ENCODE measurements around the gene B4GALT3. TPM values are rescaled to one million over a fixed set of nuclear protein-coding genes. Genes with fewer than 3 reads are reported as not detected.

The B4GALT3 gene
- total and polyA plus RNA-seq, 5 donors, result 16.0 to 21.0 (median 19.6) TPM

DNA sequence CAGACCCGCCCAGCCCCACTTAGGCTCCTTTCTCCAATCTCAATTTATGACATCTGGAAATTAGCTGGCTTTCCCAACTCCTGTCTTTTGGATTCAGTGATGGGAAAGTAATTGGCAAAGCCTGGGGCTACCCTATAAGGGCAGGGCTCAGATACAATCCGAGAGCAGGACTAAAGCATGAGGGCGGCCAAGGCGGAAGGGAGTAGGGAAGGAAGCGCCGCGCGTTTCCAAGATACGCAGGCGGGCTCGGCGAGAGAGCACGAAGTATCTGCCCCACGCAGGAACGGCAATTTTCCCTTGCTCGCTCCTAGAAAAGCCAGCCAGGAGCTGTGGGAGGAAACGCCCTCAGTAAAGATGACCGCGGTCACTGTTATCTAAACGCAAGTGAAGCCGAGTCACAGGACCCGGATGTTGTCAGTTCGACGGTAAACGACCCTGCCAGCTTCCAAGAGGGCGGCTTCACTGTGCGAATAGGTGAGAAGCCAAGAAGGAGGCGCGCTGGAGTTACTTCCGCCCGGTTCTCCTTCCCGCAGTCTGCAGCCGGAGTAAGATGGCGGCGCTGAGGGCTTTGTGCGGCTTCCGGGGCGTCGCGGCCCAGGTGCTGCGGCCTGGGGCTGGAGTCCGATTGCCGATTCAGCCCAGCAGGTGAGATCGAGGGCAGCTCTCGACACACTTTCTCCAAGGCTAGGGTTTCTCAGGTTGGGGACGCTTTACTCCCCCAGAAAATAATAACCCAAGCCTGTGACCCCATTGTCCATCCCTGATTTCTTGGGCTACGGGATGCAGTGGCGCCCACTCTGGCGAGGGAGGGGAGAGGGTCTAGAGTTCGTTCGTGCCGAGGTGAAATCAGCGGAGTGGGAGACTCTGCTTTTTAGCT, 24.8 kb upstream of the B4GALT3 start, which contains the start of gene NDUFS2:
Gene NDUFS2 (plus strand): TSS at position 532 of the 877 bp plus-strand sequence. CDS start 19 bp downstream, at position 551.
- DNase-seq, result peak; percentile 98 to 99 (median 98)
- intact Hi-C loops (cut with DNase I), result no loop called here
- Histone ChIP-seq H3K9me3 (ENCODE audit: control insufficient read depth, low read length) (no peaks in the 10 kb centered on the region), H3K27me3 (ENCODE audit: control insufficient read depth, insufficient read depth) (no peaks in the 10 kb centered on the region), H3K4me3 (ENCODE audit: low read length) (peak within 1 kb of the TSS; percentile 98), H3K27ac (ENCODE audit: low read length) (peak within 1 kb of the TSS; percentile 99), H3K4me1 (ENCODE audit: control insufficient read depth, insufficient read depth, low read length) (peaks cover 31% of the 10 kb centered on the region)
- peak; percentile 76 to 90 for ATAC-seq
- WGBS, result under 1% methylated on average over 53 of the region's 53 CpGs

DNA sequence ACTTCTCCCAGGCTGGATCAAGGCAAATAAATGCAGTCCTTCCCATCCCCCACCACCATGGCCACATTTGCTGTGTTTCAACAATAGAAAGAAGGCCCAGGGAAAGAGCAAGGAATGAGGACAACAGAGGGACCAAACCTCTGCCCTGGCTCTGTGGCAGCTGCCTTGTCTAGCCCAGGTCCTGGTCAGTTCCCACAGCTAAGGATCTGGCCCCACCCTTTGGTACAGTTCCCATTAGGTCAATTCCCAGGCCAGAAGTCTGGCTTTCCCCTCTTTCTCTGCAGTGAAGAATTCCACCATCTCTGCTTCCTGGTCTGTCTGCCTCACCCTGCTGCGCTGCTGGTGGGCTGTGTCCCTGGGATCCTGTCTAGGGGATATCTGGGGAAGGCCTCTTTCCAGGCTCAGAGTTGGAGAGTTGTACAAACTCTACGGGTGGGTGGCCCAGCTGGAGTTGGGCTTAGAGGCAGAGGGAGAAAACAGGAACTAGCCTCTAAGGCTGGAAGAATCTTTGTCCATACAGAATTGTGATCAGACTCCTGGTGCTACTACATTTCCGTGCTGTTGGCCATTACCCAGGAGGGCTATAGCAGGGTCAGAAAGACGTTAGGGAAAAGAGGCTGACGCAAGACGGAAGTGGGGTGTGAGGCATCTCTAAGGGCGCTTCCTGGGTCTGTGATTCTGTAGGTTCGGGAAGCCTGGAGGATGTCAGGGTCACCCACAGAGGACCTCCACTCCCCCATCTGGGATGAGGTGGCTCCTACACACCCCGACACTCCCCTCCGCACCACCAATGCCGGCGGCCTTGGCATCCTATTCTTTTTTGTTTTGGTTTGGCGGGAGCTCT, 23.9 kb upstream of the B4GALT3 start:
- H3K27me3 ChIP-seq (ENCODE audit: control insufficient read depth, insufficient read depth), result no peaks in the 10 kb centered on the region
- ATAC-seq, result peak; percentile 48 to 75
- peak overlapping the region; percentile 99 for H3K27ac ChIP-seq (ENCODE audit: low read length)
- H3K9me3 ChIP-seq (ENCODE audit: control insufficient read depth, low read length), result no peaks in the 10 kb centered on the region
- DNase-seq, result peak; percentile 84 to 85 (median 85)
- intact Hi-C loops (cut with DNase I), result no loop called here
- peaks cover 26% of the 10 kb centered on the region for H3K4me1 ChIP-seq (ENCODE audit: control insufficient read depth, insufficient read depth, low read length)
- peak overlapping the region; percentile 98 for H3K4me3 ChIP-seq (ENCODE audit: low read length)
- WGBS, result 26% methylated on average over 13 of the region's 13 CpGs

DNA sequence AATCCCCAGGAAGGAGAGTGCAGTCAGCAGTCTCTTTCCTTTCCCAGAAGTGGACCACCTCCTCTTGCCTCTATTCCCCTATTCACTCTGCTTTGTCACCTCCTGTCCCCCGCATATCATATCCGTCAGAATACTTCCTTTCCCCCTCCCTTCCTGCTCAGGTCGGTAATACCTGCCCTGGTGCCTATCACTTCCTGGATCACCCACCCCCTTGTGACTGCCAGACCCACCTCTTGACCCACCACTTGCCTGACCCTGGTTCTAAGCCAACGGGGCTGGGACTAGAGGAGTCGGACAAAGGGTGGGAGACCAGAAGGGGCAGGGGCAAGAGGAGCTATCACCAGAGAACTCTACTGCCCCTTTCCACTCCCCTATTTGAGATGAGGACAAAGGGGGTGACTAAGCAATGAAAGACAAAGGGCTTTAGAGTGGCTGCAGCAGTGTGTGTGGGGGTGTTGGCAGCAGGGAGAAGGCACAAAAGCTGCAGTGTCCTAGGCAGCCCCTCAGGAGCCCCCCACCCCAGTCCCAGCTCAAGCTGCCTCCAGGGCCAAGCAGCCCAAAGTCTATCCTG, 23.2 kb upstream of the B4GALT3 start:
- H3K27me3 ChIP-seq (ENCODE audit: control insufficient read depth, insufficient read depth), result no peaks in the 10 kb centered on the region
- DNase-seq, result peak in 1 of 3 donors; percentile 53
- H3K27ac ChIP-seq (ENCODE audit: low read length), result peak overlapping the region; percentile 99
- H3K9me3 ChIP-seq (ENCODE audit: control insufficient read depth, low read length), result no peaks in the 10 kb centered on the region
- peaks cover 26% of the 10 kb centered on the region for H3K4me1 ChIP-seq (ENCODE audit: control insufficient read depth, insufficient read depth, low read length)
- H3K4me3 ChIP-seq (ENCODE audit: low read length), result no peak overlapping the region
- intact Hi-C loops (cut with DNase I), result no loop called here
- ATAC-seq, result no peak
- WGBS, result 39% methylated on average over 5 of the region's 5 CpGs

DNA sequence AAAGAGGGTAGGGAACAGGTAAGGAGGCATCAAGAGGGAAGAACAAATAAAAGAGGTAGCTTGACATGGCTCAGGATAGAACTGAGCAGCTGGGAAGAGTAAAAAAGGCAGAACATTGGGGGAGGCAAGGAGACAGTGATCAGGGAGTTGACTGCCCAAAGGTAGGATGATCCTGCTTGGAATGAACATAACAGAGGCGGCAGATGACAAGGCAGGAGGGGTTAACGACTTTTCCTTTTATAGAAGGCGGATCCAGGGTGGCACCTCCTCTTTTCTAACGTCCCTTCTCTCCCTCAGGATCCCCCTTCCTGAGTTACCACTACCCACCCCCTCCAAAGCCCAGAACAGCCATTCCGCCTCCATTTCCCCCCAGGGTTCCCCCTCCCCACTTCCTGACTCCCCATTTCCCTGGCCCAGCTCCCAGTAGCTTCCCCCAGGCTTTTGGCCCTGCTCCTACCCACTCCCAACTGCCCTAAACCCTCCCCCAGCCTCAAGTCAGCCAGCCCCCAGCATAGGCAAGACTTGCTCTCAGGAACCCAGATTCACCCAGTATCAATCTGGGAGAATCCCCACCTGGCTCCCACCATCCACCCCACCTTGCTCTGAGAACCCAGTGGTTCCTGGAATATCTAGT, 22.3 kb upstream of the B4GALT3 start:
- ATAC-seq, result no peak
- H3K4me1 ChIP-seq (ENCODE audit: control insufficient read depth, insufficient read depth, low read length), result peaks cover 26% of the 10 kb centered on the region
- no peak overlapping the region for H3K4me3 ChIP-seq (ENCODE audit: low read length)
- WGBS, result 35% methylated on average over 5 of the region's 5 CpGs
- intact Hi-C loops (cut with DNase I), result loop anchor here in 1 of 4 donors (10.0 kb wide), 1 partner anchor 185 kb away; no protein-coding TSS in a partner anchor
- no peaks in the 10 kb centered on the region for H3K9me3 ChIP-seq (ENCODE audit: control insufficient read depth, low read length)
- peak in 1 of 3 donors; percentile 37 for DNase-seq
- H3K27ac ChIP-seq (ENCODE audit: low read length), result peak overlapping the region; percentile 99
- H3K27me3 ChIP-seq (ENCODE audit: control insufficient read depth, insufficient read depth), result no peaks in the 10 kb centered on the region

DNA sequence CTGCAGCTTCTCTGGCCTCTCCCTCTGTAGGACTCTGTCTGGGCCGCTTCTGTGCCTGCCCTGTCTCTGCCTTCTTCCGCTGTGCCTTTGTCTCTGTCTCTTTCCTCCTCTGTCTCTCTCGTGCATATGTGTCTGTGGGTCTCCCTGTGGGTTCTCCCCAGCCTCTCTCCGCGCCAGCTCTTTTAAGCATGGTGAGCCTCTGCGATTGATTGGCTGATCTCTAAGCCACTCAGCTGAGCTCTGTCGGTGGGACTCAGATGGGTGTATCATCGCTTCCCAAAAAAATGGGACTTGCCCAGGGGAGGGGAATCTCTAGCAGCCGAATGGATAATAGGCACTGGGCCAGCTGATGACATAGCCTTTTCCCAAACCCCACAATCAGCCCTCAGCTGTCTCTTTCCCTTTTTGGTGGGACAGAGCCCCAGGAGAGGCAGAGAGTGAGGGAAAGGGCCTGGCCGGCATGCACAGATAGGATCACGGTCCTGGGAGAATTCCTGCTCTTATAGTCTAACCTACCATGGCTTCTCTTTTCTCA, 21.7 kb upstream of the B4GALT3 start, which contains the start of gene ADAMTS4:
Gene ADAMTS4 (minus strand): TSS at position 158 of the 535 bp plus-strand sequence. CDS start 427 bp downstream, outside the sequence.
- WGBS, result 40% methylated on average over 11 of the region's 11 CpGs
- DNase-seq (peak; percentile 79 to 90 (median 87)), ATAC-seq (peak; percentile 26 to 62)
- Histone ChIP-seq H3K27me3 (ENCODE audit: control insufficient read depth, insufficient read depth) (no peaks in the 10 kb centered on the region), H3K4me1 (ENCODE audit: control insufficient read depth, insufficient read depth, low read length) (peaks cover 26% of the 10 kb centered on the region), H3K9me3 (ENCODE audit: control insufficient read depth, low read length) (no peaks in the 10 kb centered on the region), H3K27ac (ENCODE audit: low read length) (peak within 1 kb of the TSS; percentile 99), H3K4me3 (ENCODE audit: low read length) (peak within 1 kb of the TSS; percentile 39)
- intact Hi-C loops (cut with DNase I), result loop anchor here in 1 of 4 donors (10.0 kb wide), 1 partner anchor 186 kb away; no protein-coding TSS in a partner anchor

DNA sequence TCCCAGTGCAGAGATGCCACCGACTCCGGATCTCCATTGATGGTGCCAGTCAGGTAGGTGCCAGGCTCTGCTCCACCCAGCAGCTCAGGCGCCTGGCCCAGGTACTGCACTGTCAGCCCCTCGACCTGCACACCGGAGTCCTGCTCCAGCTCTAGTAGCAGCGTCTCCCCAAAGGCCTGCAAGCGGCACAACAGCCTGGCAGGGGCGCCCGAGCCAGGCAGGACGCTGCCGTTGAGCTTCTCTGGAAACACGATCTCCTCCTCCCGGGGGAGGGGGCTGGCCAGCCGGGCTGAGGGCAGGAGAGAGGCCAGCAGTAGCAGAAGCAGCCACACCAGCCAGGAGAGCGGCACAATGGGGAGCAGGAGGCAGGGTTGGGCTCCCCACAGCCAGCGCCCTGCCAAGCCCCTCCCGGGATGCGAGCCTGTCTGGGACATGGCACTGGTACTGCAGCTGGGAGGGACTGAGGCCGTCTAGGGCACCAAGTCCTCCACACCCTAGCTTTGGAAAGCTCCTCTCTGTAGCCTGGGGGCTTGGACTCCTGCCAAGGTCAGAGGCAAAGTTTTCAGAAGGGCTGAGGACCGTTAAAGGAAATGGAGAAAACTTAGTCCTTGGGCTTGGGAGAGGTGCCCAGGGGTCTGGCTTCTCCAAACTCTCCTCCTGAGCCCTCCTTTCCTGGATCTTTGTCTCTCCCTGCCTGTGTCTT, 21.0 kb upstream of the B4GALT3 start:
- intact Hi-C loops (cut with DNase I), result loop anchor here in 1 of 4 donors (10.0 kb wide), 1 partner anchor 186 kb away; no protein-coding TSS in a partner anchor
- WGBS, result 16% methylated on average over 20 of the region's 20 CpGs
- Histone ChIP-seq H3K9me3 (ENCODE audit: control insufficient read depth, low read length) (no peaks in the 10 kb centered on the region), H3K4me1 (ENCODE audit: control insufficient read depth, insufficient read depth, low read length) (peaks cover 22% of the 10 kb centered on the region), H3K27me3 (ENCODE audit: control insufficient read depth, insufficient read depth) (no peaks in the 10 kb centered on the region), H3K4me3 (ENCODE audit: low read length) (peak overlapping the region; percentile 39), H3K27ac (ENCODE audit: low read length) (peak overlapping the region; percentile 99)
- DNase-seq (peak; percentile 70 to 90 (median 87)), ATAC-seq (peak; percentile 4 to 5)

DNA sequence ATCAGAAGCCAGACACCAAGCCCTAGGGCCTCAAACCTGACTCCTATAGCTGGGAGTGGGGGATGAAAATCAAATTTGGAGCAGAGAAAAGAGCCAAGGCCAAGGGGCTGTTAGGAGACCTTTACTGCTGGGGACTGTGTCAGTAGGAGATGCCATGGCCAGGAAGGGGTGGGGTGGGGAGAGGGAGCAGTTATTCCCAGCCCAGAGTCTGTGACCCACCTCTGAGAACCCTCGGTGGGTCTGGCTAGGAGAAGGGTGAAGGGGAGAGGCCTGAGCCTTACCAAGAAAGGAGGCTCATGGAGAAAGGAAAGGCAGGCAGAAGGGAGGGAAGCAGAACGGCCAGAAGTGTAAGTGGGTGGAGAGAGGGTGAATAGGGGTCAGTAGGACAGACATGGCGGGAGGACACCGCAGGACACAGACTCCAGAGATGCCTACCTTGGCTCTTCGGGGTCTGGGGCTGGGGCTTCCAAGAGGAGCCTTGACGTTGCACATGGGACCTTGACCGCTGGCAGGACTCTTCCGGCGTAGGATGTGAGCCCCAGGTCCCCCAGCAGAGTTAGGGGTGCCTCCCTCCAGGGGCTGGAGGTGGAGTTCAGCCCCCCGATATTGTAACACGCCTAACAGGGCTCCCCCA, 20.4 kb upstream of the B4GALT3 start:
- peak overlapping the region; percentile 39 for H3K4me3 ChIP-seq (ENCODE audit: low read length)
- H3K27me3 ChIP-seq (ENCODE audit: control insufficient read depth, insufficient read depth), result no peaks in the 10 kb centered on the region
- intact Hi-C loops (cut with DNase I), result loop anchor here in 1 of 4 donors (10.0 kb wide), 1 partner anchor 187 kb away; no protein-coding TSS in a partner anchor
- ATAC-seq (no peak), DNase-seq (peak in 2 of 3 donors; percentile 32 to 62)
- H3K4me1 ChIP-seq (ENCODE audit: control insufficient read depth, insufficient read depth, low read length), result peaks cover 19% of the 10 kb centered on the region
- 43% methylated on average over 11 of the region's 11 CpGs for WGBS
- H3K27ac ChIP-seq (ENCODE audit: low read length), result peak overlapping the region; percentile 99
- H3K9me3 ChIP-seq (ENCODE audit: control insufficient read depth, low read length), result no peaks in the 10 kb centered on the region

DNA sequence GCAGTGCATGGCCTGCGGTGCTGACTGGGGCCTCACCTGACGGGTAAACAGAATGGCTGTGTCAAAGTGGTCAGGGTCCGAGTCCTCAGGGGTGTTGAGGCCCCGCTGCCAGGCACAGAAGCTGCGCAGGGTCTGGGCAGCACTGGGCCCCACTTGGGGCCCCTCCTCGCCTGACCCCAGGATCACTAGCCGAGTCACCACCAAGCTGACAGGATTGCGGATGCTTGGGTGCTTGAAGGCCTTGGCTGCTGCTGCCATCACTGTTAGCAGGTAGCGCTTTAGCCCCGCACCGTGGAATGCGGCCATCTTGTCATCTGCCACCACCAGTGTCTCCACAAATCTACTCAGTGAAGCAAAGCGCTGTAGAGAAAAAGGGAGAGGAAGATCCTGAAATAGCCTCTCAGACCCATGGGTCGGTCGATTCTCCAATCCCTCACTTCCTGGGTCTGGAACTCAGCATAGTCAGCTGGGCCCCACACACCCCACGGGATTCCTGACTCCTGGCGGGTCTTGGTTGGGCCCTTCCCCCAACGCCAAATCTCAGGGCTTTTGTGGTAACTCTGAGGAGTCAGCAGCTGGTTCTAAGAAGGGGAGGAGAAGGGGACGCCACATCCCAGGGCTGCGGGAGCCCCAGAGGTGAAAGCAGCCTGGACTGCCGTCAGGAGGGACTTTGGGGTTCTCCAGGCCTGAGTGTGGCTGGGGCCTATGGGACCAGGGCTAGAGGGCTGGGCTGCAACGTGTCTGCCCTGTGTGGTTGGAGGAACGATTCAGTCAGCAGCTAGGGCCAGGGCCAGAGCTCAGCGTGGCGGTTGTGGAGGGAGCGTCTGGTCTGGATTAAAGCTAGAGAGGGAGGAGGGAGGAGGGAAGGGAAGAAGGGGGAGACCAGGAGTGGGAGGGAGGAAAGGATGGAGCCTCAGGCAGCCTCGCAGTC, 19.5 kb upstream of the B4GALT3 start:
- peaks cover 19% of the 10 kb centered on the region for H3K4me1 ChIP-seq (ENCODE audit: control insufficient read depth, insufficient read depth, low read length)
- peak overlapping the region; percentile 39 for H3K4me3 ChIP-seq (ENCODE audit: low read length)
- 59% methylated on average over 27 of the region's 27 CpGs for WGBS
- H3K9me3 ChIP-seq (ENCODE audit: control insufficient read depth, low read length), result no peaks in the 10 kb centered on the region
- DNase-seq (peak; percentile 51 to 84 (median 82)), ATAC-seq (peak in 1 of 2 donors; percentile 3)
- no peaks in the 10 kb centered on the region for H3K27me3 ChIP-seq (ENCODE audit: control insufficient read depth, insufficient read depth)
- peak overlapping the region; percentile 99 for H3K27ac ChIP-seq (ENCODE audit: low read length)
- intact Hi-C loops (cut with DNase I), result loop anchor here in 1 of 4 donors (10.0 kb wide), 1 partner anchor 188 kb away; no protein-coding TSS in a partner anchor
